ENCODE data around the gene METTL15. TPM values are rescaled to one million over a fixed set of nuclear protein-coding genes. Genes with fewer than 3 reads are reported as not detected.
"Not testable (repeated sequence)": the region's sequence is repeated elsewhere in the genome, so short reads cannot be mapped to it uniquely, and the experiment has no call there.

Gene METTL15
- total RNA-seq, 1 experiment from 2014 or later = 15.2 TPM

DNA sequence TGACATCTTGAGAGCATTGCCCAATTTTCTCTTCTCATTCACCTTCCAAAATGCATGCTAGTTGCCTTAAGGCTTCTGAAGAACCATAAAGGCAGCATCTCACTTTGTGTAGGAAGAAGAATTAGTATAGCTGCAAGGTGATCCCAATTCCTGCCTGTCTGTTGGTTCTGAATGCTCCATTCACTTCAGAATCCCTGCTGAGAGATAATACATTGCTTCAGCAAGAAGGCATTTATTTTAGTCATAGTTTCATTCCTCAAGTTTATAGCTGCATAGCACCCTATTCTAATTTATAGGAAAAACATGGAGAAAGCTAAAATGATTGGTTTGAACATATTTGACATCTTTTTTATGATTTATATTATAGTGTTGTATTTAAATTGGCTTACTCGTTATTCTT is 181.3 kb downstream of the METTL15 start:
- DNase-seq (ENCODE audit: low read depth) = no peak

DNA sequence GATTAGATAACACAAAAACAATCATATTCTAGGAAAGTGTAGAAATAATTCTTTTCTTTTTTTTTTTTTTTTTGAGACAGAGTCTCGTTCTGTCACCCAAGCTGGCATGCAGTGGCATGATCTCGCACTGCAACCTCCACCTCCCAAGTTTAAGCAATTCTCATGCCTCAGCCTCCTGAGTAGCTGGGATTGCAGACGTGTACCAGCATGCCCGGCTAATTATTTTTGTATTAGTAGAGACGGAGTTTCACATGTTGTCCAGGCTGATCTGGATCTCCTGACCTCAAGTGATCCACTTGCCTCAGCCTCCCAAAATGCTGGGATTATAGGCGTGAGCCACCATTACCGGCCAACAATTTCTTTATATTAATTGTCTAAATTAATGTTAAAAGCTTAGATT is 182.8 kb downstream of the METTL15 start:
- DNase-seq (ENCODE audit: low read depth) = not testable (repeated sequence)

DNA sequence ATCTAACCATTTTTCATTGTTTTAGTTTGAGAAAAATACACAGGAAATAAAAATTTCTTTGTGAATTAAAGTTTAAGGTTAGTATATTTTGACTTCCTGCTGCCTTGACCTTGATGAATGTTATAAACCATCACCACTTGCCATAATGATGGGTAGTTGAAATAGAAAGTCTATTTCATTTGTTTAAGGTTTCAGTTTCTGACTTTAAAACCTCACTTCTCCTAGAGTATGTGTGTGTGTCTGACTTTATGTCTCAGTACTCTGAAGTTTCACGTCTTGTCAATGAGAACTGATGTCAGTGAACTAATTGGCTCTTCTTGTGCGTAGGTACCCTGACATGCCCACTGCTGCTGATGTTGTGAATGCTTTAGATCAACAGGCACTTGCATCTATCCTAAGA is 188.2 kb downstream of the METTL15 start:
- no peak for DNase-seq (ENCODE audit: low read depth)

DNA sequence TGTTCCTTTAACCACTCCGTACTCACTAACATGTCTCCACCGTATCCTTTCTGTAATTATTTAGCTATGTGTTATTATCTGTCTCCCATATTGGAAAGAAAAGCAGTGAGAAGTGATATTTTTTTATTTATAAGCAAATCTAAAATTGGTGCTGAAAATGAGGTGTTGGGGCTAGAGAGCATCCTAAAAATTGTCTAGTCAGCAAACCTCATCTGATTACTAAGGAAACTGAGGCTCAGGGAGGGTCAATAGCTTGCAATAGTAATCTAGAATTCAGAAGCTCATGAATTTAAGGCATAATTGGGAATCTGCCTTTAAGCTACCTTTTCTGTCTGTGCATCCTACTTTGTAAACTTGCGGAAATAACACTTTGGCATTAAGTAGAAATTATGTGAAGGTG is 190.0 kb downstream of the METTL15 start:
- no peak for DNase-seq (ENCODE audit: low read depth)

DNA sequence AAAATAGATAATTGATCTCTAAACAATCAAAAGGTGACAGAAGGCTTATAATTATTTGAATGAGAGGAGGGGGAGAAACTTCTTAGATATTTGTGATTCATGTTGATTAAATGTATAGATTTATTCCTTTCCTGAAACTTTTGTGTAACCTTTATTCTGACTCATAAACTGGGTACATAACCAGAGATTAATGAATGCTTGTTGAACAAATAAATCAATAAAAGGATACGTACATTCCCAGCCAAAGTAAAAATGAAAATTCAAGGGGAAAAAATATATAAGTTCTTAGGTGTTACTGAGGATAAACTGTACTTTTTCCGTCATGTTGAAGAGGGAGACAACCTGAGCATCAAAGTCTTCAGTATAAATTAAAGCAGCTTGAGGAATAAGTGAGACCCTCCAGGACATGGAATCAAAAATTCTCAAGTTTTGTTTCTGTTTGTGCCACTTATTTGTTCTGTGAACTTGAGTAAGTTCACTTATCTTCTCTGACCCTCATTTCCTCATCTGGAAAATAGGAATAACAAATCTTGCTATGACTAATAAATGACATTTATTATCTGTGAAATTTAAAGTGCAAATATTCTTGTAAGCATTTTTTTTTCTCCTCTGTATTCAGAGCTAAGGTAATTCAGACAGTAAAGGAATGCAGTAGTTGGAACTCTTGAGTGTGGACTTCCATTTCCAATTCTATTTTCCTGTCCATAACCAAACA is 195.4 kb downstream of the METTL15 start:
- no peak for DNase-seq (ENCODE audit: low read depth)

DNA sequence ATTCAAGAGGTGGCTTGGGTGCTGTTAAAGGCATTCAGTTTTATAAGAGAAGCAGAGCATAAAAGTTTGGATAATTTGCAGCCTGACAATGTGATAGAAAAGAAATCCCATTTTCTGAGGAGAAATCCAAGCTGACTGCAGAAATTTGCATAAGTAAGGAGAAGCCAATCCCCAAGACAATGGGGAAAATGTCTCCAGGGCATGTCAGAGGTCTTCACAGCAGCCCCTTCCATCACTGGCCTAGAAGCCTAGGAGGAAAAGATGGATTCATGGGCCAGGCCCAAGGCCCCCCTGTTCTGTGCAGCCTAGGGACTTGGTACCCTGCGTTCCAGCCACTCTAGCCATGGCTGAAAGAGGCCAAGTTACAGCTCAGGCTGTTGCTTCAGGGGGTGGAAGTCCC is 207.3 kb downstream of the METTL15 start:
- no peak for DNase-seq (ENCODE audit: low read depth)

DNA sequence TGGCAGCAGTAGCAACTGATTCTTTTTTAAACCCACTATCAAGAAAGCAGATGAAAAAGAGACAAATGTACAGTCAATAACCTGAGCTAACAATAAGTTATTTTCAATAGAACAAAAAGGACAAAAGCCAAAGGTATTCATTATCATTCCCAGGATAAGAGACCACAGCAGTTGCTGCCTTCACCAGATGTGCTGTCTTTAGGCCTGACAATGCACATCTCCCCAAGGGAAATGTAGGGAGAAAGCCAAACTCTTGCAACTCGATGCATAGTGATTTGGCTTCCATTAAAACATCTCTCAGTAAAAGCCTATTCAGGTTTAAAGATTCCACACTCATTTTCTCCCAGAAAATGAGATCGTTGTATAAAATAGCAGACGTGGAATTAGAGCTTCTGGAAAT is 210.7 kb downstream of the METTL15 start:
- DNase-seq (ENCODE audit: low read depth) = peak; percentile 36

DNA sequence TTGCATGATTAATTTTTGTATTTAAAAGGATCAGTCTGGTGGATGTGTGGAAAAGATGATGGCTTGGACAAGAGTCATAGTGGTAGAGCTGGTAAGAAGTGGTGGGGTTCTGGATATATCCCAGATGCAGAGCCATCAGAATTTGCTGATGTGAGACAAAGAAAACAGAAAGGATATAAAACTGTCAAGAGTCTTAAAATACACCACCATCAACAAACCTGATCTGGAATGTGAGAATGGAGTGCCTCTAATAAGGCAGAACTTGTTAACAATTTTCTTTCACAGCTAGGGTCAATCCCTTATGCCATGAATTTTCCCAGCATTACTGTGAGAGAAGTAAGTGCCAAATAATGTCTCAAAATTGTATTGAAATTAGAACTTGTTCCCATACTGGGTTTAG is 215.4 kb downstream of the METTL15 start:
- DNase-seq (ENCODE audit: low read depth) = no peak

DNA sequence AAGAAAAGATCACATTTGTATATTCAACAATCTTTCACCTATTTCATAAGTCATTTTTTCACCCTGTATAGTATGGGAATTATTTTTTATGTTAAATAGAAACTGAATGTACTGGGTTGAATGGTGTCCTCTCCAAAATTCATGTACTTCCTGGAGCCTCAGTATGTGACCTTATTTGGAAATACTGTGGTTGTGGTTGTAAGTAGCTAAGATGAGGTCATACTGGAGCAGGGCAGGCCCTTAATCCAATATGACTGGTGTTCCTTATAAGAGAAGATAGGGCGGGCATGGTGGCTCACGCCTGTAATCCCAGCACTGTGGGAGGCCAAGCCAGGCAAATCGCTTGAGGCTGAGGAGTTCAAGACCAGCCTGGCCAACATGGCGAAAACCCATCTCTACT is 224.2 kb downstream of the METTL15 start:
- DNase-seq (ENCODE audit: low read depth) = not testable (repeated sequence)

DNA sequence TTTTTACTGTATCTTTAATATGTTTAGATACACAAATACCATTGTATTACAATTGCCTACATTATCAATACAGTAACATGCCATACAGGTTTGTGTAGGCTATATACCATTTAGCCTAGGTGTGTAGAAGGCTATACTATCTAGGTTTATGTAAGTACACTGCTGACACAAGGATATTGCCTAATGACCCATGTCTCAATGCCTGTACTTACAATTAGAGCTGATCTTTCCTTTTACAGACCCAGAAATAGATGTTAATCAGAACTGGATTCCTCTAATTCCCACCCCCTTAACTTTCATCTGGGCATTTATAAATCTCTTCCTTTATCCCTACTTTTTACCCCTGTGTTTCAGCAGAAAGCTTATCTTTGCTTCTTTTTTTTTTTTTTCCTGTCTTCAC is 229.5 kb downstream of the METTL15 start:
- DNase-seq (ENCODE audit: low read depth) = no peak

DNA sequence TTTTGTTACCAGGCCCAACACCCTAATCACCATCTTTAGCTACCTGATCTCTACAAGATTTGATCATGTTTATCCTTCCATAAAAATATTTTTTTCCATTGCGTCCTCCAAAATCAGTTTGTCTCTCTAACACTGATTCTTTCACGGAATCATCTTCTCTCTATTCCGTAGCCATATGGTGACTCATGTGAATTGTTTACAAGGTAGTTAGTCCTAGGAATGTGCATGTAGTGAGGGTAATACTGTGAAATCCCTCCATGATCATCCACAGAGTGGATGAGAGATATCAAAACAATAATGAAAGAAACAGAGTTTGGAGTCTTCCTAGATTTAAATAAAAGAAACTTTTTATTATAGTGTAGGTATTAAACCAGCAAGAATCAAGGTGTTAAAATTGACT is 230.2 kb downstream of the METTL15 start:
- no peak for DNase-seq (ENCODE audit: low read depth)

DNA sequence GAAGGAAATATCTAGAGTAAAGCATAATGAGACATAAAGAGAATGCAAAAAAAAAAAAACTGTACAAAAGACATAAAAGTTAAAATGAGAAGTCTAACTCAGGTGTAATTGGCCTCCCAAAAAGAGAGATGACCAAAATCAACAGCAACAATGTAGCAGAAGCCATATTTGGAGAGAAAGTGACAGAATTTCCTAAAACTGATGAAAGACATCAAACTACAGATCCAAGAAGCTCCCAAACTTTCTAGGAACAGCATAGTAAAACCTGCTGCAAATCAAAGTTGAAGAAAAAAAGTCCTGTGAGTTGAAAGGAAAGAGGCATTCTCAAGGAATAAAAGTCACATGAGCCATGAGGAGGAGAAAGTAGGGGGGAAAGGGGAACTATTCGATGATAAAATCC is 231.3 kb downstream of the METTL15 start:
- DNase-seq (ENCODE audit: low read depth) = no peak

DNA sequence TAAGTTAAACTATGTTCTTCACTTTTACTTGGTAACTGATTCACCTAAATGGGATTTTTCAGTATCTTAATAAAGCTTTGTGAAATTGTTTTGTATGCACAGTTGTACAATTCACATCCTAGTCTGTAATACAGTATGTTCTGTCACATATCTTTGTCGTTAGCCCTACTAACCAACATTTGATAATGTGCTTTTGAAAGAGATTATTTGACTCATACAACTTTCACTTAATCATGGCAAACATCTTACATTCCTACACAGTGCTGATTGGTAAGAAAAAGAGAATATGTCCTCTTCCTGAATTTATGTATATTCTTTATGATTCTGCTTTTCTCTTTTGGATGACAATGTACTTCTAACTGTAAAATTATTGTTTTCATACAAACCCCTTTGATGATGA is 234.5 kb downstream of the METTL15 start:
- DNase-seq (ENCODE audit: low read depth) = peak; percentile 35

DNA sequence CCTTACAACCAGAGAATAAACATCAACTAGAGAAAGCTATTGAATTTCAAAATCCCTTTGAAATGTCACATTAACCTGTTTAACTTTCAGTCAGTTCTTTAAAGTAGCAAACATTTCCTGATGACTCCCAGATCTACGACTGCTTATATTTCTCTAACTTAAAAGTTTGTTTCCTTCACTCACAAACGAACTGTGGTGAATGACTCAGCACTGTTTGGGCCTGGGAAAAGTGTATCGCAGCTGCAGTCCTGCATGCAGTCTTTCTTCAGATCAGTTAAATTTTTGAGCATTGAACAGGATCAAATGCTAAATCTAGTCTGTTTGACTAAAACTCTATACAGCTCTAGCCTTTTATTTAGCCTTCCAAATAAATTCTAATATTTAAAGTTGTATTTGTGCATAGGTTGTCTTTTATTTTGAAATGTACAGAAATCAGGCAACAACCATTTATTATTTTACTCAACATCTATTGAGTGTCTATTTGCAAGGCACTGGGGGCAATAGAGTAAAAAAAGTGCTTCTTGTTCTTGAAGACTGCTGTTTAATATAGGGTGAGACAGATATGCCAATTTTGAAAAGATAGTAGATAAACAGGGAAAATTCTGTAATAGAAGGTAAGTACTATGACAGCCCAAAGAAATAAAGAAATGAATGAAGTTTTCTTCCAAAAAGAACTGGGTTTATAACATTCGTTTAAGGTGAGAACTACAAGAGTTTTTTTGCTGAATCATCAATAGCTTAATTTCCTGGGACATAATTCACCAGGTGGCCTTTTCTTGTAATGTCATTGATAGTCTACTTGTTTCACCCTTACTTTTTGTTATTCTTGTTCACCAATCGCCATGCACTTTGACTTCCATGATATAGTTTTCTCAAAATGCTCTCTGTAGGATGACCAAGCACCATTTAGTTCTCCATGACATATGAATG is 235.4 kb downstream of the METTL15 start:
- DNase-seq (ENCODE audit: low read depth) = peak; percentile 88

DNA sequence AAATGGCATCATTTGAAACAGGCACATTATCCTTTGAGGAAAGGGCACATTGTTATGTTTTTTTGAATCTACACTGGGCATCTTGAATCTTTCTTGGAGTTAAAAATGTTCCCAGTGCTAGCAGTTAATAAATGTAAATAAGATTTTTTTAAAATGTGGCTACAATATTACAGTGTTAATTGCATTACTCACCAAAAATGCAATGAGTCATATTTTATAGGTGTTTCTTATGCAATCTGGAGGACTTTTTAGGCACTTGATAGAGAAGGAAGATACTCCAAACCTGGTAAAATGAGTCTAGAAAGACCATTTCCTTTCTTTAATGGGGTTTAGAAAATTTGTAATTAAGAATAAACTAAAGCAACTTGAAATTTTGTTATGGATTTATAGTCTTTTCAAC is 238.0 kb downstream of the METTL15 start:
- peak; percentile 42 for DNase-seq (ENCODE audit: low read depth)

DNA sequence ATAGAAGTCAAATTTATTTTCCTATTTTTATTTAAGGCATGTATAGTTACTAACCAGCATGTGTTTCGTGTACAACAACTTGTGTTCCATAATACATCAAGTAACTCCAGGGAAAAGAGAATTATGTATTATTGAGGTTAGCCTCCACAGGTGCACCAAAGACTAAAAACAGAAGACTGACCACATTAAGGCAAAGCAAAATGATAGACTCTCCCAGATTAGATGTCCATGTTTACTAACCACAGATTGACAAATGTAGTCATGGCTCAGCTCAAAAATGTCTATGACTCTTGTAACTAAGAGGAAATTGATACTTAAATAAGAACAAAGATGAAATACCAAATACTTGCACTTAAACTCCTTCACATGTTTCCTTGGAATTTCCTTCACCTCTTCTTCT is 238.5 kb downstream of the METTL15 start:
- DNase-seq (ENCODE audit: low read depth) = peak; percentile 87

DNA sequence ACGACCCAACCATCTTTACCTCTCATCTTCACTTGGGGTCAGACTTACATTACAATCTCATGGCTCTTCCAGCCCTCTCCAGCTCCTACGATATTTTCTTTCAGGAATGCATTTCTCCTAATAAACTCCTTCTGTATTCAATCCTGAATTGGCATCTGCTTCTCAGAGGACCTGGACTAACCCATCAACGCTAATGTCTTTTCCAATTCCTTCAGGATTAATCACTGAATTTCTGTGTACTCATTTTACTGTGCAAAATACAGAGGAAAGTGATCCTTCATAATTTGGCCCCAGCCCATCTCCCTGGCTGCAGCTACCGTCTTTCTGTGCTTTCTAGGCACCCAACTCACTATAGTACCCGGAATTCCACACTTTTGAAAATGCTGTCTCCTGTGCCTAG is 239.2 kb downstream of the METTL15 start:
- DNase-seq (ENCODE audit: low read depth) = peak; percentile 12

DNA sequence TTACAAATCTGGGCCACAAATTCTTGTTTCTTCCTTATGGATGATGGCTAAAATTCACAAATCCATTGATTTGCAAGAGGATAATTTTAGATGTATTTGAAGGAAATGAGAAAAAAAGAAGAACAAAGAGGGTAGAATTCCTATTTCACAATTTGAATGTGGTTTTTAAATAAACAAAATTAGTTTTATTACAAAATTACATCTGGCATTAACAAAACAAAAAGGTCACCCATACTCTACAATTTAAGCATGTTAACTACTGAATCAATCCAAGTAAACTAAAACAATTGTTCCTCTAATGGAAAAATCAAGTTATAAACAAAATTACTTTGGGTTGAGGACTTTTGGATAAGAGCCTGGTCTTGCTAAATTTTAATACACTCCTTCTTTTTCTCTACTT is 242.0 kb downstream of the METTL15 start:
- DNase-seq (ENCODE audit: low read depth) = no peak

DNA sequence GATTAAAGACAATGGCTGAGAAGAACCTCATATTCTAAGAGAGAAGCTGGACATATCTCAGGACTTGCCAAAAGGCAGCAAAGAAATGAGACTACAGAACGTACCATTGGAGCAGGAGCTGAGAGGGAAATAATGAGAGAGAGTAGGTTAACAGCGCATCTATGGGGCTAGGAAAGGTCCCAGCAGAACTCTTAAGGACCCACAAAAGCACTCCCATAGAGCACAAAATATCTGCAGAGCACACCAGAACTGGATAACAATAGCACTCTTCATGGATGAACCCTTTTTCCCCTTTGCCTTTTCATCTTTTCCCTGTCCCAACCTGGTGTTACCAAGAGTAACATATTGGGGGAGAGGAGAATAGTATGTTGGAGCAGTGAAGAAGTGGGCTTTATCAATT is 245.8 kb downstream of the METTL15 start:
- DNase-seq (ENCODE audit: low read depth) = no peak

DNA sequence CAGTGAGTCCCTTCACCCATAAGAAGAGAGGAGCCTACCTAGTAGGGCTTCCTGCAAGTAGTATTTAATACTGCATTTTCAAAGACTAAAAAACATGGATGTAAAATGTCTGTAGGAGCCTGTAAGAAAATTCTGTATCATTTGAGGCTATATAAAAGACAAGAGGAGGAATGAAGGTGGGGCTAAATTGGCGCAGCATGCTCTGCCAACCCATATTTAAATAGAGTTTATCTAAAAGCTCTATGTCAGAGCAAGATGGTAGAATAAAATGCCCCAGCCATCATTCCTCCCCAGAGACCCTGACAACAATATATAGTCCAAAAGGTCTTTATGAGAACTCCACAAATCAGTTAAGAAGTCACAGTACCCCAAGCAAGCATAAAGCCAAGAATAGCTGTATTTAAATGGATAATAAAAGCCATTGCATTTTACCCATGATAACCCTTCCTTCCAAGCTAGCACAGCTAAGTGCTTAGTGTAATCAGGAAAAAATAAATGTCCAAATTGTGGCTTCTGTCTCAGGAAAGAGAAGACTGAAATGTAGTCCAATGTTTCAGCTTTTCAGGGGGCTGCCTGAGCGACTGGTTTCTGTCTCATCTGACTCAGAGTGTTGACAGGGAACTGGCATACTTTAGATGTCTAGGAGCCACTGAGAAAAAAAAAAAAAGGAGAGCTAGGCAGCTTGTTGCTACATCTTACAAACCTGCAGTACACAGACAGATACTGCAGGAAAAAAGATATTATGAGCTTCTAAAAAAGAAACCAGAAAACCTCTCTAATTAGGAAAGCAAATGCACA is 258.6 kb downstream of the METTL15 start:
- DNase-seq (ENCODE audit: low read depth) = no peak

DNA sequence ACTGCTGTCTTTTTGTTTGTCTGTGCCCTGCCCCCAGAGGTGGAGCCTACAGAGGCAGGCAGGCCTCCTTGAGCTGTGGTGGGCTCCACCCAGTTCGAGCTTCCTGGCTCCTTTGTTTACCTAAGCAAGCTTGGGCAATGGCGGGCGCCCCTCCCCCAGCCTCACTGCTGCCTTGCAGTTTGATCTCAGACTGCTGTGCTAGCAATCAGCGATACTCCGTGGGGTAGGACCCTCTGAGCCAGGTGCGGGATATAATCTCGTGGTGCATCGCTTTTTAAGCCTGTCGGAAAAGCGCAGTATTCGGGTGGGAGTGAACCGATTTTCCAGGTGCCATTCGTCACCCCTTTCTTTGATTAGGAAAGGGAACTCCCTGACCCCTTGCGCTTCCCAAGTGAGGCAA is 269.9 kb downstream of the METTL15 start:
- not testable (repeated sequence) for DNase-seq (ENCODE audit: low read depth)

Data from LHCN-M2 (cell line).